GM12878 (cell line): ENCODE results near the gene DCUN1D4. TPM values are rescaled to one million over a fixed set of nuclear protein-coding genes. Genes with fewer than 3 reads are reported as not detected.

ENCODE experiments used
- ATAC-seq: fragments of 200-7000 bp; cut with Tn5 transposase; 3 replicates; pipeline ENCODE4 v1.9.1; 2020; ENCODE audit warnings: mild to moderate bottlenecking, moderate library complexity
- BruUV-seq: library from RNA; stranded (reverse); fragments of 400-500 nt; replicated peaks from 2 replicates; lab custom pipeline; 2021; lab: Mats Ljungman, UMichigan
- CTCF ChIA-PET: fragments of 300-600 bp; sonication (Branson Sonifier 250); formaldehyde crosslinking; extraction: SDS; loops from one replicate; lab custom pipeline; 2021; ENCODE audit warnings: inconsistent platforms; lab: Yijun Ruan, JAX
- POLR2A ChIA-PET: fragments of 350-600 bp; formaldehyde crosslinking; extraction: SDS; loops from one replicate; lab custom pipeline; 2021; ENCODE audit warnings: inconsistent platforms; lab: Charles Lee
- RAD21 ChIA-PET: fragments of 300-600 bp; sonication (Branson Sonifier 250); formaldehyde crosslinking; loops from one replicate; lab custom pipeline; 2023; ENCODE audit warnings: antibody characterized with exemption; ENCODE audit not compliant: unreplicated experiment; lab: Charles Lee
- SMC1A ChIA-PET: fragments of 300-600 bp; sonication (Branson Sonifier 250); formaldehyde crosslinking; loops from one replicate; lab custom pipeline; 2023; ENCODE audit not compliant: unreplicated experiment, uncharacterized antibody; lab: Charles Lee
- DNase-seq: peaks from one replicate; pipeline ENCODE4 v3.0.0-alpha.2; 2011; ENCODE audit warnings: low read depth, low spot score
- FAIRE-seq: peaks from 3 replicates; lab custom pipeline; 2011; peaks lifted over from hg19 to GRCh38; lab: Jason Lieb, UNC
- H2AFZ ChIP-seq: 2 replicates; pipeline ENCODE4 v1.6.0; 2011; ENCODE audit warnings: low read depth, low read length, control low read depth; ENCODE audit not compliant: control insufficient read depth
- H3K27ac ChIP-seq: 2 replicates; pipeline ENCODE4 v1.5.1; 2011; ENCODE audit warnings: control low read depth; ENCODE audit not compliant: control insufficient read depth, insufficient read depth
- H3K27me3 ChIP-seq, 2 experiments: replicated peaks in 1 of 2; 2 replicates each; pipeline versions ENCODE4 v1.6.0 to v1.6.1; 2011; ENCODE audit warnings: low read length in 1 of 2; ENCODE audit not compliant: control insufficient read depth in 2 of 2, insufficient read depth in 2 of 2
- H3K36me3 ChIP-seq, 2 experiments: 2 replicates each; pipeline ENCODE4 v1.5.1; 2011; ENCODE audit warnings: low read length in 1 of 2; ENCODE audit not compliant: control insufficient read depth in 2 of 2, insufficient read depth in 2 of 2
- H3K4me1 ChIP-seq: 2 replicates; pipeline ENCODE4 v1.6.1; 2011; ENCODE audit warnings: mild to moderate bottlenecking, low read length, moderate library complexity, mixed read lengths; ENCODE audit not compliant: control insufficient read depth, insufficient read depth
- H3K4me2 ChIP-seq: 2 replicates; pipeline ENCODE4 v1.6.0; 2011; ENCODE audit warnings: control low read depth; ENCODE audit not compliant: control insufficient read depth, insufficient read depth
- H3K4me3 ChIP-seq: fragments of 200-600 bp; sonication (generic); 2 replicates; pipeline ENCODE4 v1.5.1; 2016
- H3K79me2 ChIP-seq: 2 replicates; pipeline ENCODE4 v1.6.0; 2011; ENCODE audit warnings: low read length; ENCODE audit not compliant: control insufficient read depth, insufficient read depth
- H3K9ac ChIP-seq: 2 replicates; pipeline ENCODE4 v1.8.0; 2011; ENCODE audit warnings: low read length, control low read depth, mixed read lengths; ENCODE audit not compliant: control insufficient read depth, insufficient read depth
- H3K9me3 ChIP-seq: replicated peaks from 3 replicates; pipeline ENCODE4 v1.5.1; 2011; ENCODE audit warnings: mild to moderate bottlenecking, low read length; ENCODE audit not compliant: control insufficient read depth, insufficient read depth
- H4K20me1 ChIP-seq: 2 replicates; pipeline ENCODE4 v1.6.0; 2011; ENCODE audit not compliant: control insufficient read depth, insufficient read depth
- BHLHE40 ChIP-seq, 2 experiments: fragments of 450-650 bp in 1 of 2; IDR thresholded peaks; 2 replicates each; pipeline ENCODE4 v1.6.1; 2011 to 2017; ENCODE audit warnings: low read depth in 2 of 2, borderline replicate concordance in 1 of 2, improper control_type of control experiment in 1 of 2, low read length in 1 of 2, mild to moderate bottlenecking in 1 of 2
- ESRRA ChIP-seq: IDR thresholded peaks from 2 replicates; pipeline ENCODE4 v1.6.1; 2012; ENCODE audit warnings: mild to moderate bottlenecking, low read length, improper control_type of control experiment
- RUNX3 ChIP-seq: IDR thresholded peaks from 2 replicates; pipeline ENCODE4 v1.6.1; 2012; ENCODE audit warnings: low read length, inconsistent platforms
- WGBS: methylation state at CpG from one replicate; pipeline ENCODE4 v1.1.6; 2016; ENCODE audit warnings: low lambda C conversion rate; ENCODE audit not compliant: insufficient replicate concordance, insufficient coverage; ENCODE audit errors: missing lambda C conversion rate; 5-methylcytosine and 5-hydroxymethylcytosine counted together
- in situ Hi-C: fragments of 300-500 bp; cut with MboI; formaldehyde crosslinking; loops from 9 replicates; pipeline ENCODE4 v1.14.3; 2018; ENCODE audit warnings: mixed read lengths
- intact Hi-C: fragments of 100-400 bp; cut with micrococcal nuclease; formaldehyde crosslinking; loops from one replicate; pipeline ENCODE4 v1.14.2; 2022; ENCODE audit not compliant: unreplicated experiment
- polyA plus RNA-seq, 11 experiments: library from polyadenylated mRNA; depleted of rRNA in 4 of 11; unstranded in 6 of 11; stranded (reverse) in 5 of 11; fragments of >200 nt; fragmentation: Nextera tagmentation in 4 of 11; fragmentation: Illumina TruSeq in 1 of 11; extraction: Ambion mirVana in 4 of 11; extraction: Trizol in 1 of 11; gene quantifications; 1 replicate in 1 of 11; 2 replicates in 10 of 11; pipeline versions ENCODE4 v1.2.1 to v1.2.3, GENCODE V29; 2011 to 2016; ENCODE audit warnings: inconsistent platforms in 2 of 11, missing spikeins in 2 of 11, low read depth in 1 of 11
- total RNA-seq, 4 experiments: library from RNA; depleted of rRNA in 3 of 4; stranded (reverse); fragments of >200 nt in 3 of 4; fragmentation: Illumina TruSeq in 1 of 4; extraction: Trizol in 1 of 4; gene quantifications; 2 replicates each; pipeline versions ENCODE4 v1.2.1 to v1.2.3, GENCODE V29; 2013 to 2021
- TF ChIP-seq, protein P1 (sequence below): fragments of 450-650 bp; formaldehyde crosslinking; IDR thresholded peaks from 2 replicates; pipeline ENCODE4 v1.5.0; 2022; ENCODE audit warnings: mild to moderate bottlenecking, missing genetic modification characterization
- TF ChIP-seq, protein P2 (sequence below): IDR thresholded peaks from 2 replicates; pipeline ENCODE4 v1.6.1; 2011; ENCODE audit warnings: borderline replicate concordance, low read depth, mild to moderate bottlenecking, moderate library complexity, low read length; ENCODE audit not compliant: insufficient read depth, poor library complexity, severe bottlenecking
- TF ChIP-seq, protein P3 (sequence below): IDR thresholded peaks from 2 replicates; pipeline ENCODE4 v1.6.1; 2012; ENCODE audit warnings: low read depth, low read length, improper control_type of control experiment
- TF ChIP-seq, protein P4 (sequence below): IDR thresholded peaks from 2 replicates; pipeline ENCODE4 v1.6.1; 2011; ENCODE audit warnings: low read depth, mild to moderate bottlenecking, low read length, moderate library complexity, borderline replicate concordance; ENCODE audit errors: extremely low read depth
- TF ChIP-seq, protein P5 (sequence below): fragments of 450-650 bp; formaldehyde crosslinking; IDR thresholded peaks from 2 replicates; pipeline ENCODE4 v1.4.0; 2020; ENCODE audit warnings: mild to moderate bottlenecking, moderate library complexity
- TF ChIP-seq, protein P6 (sequence below): fragments of 450-650 bp; IDR thresholded peaks from 2 replicates; pipeline ENCODE4 v1.6.1; 2018; ENCODE audit warnings: borderline replicate concordance, mild to moderate bottlenecking; ENCODE audit not compliant: partially characterized antibody

Gene DCUN1D4
- total and polyA plus RNA-seq, 10 of the 15 experiments (the other 5 are each of a cell fraction or from before 2014, with no cell fraction given) = 7.1 to 62.6 (median 16.8) TPM

DNA sequence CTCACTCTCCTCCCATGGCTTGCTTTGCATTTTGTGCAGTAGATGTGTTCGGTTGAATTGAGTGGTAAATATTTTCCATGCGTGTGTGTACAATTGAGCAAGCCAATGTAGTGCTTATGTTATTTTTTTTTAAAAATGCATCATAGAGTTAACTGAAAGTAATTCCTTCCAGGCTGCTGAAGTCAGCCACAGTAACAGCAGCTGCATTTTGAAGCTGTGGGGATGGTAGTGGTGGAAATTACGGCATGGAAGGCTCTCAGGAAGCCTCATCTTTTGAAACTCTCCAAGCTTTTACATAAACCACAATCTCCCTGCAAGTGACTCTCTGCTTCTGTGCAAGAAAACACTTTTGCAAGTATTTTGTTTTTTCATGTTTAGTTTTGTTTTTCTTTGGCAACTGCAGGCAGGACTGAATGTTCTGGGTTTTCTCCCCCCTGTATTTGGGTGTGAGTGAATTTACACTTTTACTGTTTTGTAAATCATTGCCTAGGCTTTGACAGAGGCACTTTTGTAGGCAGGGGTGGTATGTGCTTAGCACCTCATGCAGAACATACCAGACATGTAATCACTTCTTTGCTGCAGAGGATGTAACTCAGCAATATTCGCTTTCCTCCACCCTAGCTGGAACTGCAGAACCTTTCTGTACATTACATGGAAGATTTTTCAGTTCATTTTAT, 121.0 kb downstream of the DCUN1D4 start:
- ChIA-PET POLR2A (no interaction called here), RAD21 (no interaction called here), SMC1A (no interaction called here), CTCF (no interaction called here)
- H3K4me3 ChIP-seq = no peak overlapping the region
- DNase-seq = no peak
- intact Hi-C loops (no loop called here), in situ Hi-C loops (no loop called here)
- no peaks in the 10 kb centered on the region for H3K9me3 ChIP-seq
- H3K79me2 ChIP-seq = no peaks in the 10 kb centered on the region
- H3K4me1 ChIP-seq = no peaks in the 10 kb centered on the region
- FAIRE-seq = no peak
- 61% methylated on average over 4 of the region's 4 CpGs for WGBS
- ATAC-seq = no peak
- no peaks in the 10 kb centered on the region for H4K20me1 ChIP-seq
- H3K27ac ChIP-seq = no peak overlapping the region
- no peak overlapping the region for H3K4me2 ChIP-seq
- H3K9ac ChIP-seq = no peak overlapping the region
- H3K36me3 ChIP-seq = no peaks in the 10 kb centered on the region
- H2AFZ ChIP-seq = no peak overlapping the region
- H3K27me3 ChIP-seq = no peaks in the 10 kb centered on the region
- no TSS peak for BruUV-seq
- TF ChIP-seq, protein P1, sequence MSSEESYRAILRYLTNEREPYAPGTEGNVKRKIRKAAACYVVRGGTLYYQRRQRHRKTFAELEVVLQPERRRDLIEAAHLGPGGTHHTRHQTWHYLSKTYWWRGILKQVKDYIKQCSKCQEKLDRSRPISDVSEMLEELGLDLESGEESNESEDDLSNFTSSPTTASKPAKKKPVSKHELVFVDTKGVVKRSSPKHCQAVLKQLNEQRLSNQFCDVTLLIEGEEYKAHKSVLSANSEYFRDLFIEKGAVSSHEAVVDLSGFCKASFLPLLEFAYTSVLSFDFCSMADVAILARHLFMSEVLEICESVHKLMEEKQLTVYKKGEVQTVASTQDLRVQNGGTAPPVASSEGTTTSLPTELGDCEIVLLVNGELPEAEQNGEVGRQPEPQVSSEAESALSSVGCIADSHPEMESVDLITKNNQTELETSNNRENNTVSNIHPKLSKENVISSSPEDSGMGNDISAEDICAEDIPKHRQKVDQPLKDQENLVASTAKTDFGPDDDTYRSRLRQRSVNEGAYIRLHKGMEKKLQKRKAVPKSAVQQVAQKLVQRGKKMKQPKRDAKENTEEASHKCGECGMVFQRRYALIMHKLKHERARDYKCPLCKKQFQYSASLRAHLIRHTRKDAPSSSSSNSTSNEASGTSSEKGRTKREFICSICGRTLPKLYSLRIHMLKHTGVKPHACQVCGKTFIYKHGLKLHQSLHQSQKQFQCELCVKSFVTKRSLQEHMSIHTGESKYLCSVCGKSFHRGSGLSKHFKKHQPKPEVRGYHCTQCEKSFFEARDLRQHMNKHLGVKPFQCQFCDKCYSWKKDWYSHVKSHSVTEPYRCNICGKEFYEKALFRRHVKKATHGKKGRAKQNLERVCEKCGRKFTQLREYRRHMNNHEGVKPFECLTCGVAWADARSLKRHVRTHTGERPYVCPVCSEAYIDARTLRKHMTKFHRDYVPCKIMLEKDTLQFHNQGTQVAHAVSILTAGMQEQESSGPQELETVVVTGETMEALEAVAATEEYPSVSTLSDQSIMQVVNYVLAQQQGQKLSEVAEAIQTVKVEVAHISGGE (CRISPR knock-in tag) = no peak
- TF ChIP-seq, protein P2, sequence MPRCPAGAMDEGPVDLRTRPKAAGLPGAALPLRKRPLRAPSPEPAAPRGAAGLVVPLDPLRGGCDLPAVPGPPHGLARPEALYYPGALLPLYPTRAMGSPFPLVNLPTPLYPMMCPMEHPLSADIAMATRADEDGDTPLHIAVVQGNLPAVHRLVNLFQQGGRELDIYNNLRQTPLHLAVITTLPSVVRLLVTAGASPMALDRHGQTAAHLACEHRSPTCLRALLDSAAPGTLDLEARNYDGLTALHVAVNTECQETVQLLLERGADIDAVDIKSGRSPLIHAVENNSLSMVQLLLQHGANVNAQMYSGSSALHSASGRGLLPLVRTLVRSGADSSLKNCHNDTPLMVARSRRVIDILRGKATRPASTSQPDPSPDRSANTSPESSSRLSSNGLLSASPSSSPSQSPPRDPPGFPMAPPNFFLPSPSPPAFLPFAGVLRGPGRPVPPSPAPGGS = no peak
- TF ChIP-seq ESRRA (no peak), RUNX3 (no peak), BHLHE40 (IDR thresholded peaks at IDR 0.05; ENCODE audit: borderline replicate concordance in 1 of 2, low read depth in 2 of 2, low read length in 1 of 2) (no peak)
- TF ChIP-seq, protein P3, sequence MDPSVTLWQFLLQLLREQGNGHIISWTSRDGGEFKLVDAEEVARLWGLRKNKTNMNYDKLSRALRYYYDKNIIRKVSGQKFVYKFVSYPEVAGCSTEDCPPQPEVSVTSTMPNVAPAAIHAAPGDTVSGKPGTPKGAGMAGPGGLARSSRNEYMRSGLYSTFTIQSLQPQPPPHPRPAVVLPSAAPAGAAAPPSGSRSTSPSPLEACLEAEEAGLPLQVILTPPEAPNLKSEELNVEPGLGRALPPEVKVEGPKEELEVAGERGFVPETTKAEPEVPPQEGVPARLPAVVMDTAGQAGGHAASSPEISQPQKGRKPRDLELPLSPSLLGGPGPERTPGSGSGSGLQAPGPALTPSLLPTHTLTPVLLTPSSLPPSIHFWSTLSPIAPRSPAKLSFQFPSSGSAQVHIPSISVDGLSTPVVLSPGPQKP = no peak
- TF ChIP-seq, protein P4, sequence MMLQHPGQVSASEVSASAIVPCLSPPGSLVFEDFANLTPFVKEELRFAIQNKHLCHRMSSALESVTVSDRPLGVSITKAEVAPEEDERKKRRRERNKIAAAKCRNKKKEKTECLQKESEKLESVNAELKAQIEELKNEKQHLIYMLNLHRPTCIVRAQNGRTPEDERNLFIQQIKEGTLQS = no peak
- TF ChIP-seq, protein P5, sequence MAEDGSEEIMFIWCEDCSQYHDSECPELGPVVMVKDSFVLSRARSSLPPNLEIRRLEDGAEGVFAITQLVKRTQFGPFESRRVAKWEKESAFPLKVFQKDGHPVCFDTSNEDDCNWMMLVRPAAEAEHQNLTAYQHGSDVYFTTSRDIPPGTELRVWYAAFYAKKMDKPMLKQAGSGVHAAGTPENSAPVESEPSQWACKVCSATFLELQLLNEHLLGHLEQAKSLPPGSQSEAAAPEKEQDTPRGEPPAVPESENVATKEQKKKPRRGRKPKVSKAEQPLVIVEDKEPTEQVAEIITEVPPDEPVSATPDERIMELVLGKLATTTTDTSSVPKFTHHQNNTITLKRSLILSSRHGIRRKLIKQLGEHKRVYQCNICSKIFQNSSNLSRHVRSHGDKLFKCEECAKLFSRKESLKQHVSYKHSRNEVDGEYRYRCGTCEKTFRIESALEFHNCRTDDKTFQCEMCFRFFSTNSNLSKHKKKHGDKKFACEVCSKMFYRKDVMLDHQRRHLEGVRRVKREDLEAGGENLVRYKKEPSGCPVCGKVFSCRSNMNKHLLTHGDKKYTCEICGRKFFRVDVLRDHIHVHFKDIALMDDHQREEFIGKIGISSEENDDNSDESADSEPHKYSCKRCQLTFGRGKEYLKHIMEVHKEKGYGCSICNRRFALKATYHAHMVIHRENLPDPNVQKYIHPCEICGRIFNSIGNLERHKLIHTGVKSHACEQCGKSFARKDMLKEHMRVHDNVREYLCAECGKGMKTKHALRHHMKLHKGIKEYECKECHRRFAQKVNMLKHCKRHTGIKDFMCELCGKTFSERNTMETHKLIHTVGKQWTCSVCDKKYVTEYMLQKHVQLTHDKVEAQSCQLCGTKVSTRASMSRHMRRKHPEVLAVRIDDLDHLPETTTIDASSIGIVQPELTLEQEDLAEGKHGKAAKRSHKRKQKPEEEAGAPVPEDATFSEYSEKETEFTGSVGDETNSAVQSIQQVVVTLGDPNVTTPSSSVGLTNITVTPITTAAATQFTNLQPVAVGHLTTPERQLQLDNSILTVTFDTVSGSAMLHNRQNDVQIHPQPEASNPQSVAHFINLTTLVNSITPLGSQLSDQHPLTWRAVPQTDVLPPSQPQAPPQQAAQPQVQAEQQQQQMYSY (CRISPR knock-in tag) = no peak
- TF ChIP-seq, protein P6, sequence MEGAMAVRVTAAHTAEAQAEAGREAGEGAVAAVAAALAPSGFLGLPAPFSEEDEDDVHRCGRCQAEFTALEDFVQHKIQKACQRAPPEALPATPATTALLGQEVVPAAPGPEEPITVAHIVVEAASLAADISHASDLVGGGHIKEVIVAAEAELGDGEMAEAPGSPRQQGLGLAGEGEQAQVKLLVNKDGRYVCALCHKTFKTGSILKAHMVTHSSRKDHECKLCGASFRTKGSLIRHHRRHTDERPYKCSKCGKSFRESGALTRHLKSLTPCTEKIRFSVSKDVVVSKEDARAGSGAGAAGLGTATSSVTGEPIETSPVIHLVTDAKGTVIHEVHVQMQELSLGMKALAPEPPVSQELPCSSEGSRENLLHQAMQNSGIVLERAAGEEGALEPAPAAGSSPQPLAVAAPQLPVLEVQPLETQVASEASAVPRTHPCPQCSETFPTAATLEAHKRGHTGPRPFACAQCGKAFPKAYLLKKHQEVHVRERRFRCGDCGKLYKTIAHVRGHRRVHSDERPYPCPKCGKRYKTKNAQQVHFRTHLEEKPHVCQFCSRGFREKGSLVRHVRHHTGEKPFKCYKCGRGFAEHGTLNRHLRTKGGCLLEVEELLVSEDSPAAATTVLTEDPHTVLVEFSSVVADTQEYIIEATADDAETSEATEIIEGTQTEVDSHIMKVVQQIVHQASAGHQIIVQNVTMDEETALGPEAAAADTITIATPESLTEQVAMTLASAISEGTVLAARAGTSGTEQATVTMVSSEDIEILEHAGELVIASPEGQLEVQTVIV = no peak
